Activated T-cell treated with anti-CD3 and anti-CD28 coated beads, Interleukin-2, amount 50 U/mL, for 48 hours (primary cell): ENCODE measurements around the gene SLC39A3.
"Not testable (repeated sequence)": the region's sequence is repeated elsewhere in the genome, so short reads cannot be mapped to it uniquely, and the experiment has no call there.

Experiments
- DNase-seq, 2 experiments: peaks; one replicate each; pipeline ENCODE4 v3.0.0-alpha.2; 2020

SLC39A3 gene

DNA sequence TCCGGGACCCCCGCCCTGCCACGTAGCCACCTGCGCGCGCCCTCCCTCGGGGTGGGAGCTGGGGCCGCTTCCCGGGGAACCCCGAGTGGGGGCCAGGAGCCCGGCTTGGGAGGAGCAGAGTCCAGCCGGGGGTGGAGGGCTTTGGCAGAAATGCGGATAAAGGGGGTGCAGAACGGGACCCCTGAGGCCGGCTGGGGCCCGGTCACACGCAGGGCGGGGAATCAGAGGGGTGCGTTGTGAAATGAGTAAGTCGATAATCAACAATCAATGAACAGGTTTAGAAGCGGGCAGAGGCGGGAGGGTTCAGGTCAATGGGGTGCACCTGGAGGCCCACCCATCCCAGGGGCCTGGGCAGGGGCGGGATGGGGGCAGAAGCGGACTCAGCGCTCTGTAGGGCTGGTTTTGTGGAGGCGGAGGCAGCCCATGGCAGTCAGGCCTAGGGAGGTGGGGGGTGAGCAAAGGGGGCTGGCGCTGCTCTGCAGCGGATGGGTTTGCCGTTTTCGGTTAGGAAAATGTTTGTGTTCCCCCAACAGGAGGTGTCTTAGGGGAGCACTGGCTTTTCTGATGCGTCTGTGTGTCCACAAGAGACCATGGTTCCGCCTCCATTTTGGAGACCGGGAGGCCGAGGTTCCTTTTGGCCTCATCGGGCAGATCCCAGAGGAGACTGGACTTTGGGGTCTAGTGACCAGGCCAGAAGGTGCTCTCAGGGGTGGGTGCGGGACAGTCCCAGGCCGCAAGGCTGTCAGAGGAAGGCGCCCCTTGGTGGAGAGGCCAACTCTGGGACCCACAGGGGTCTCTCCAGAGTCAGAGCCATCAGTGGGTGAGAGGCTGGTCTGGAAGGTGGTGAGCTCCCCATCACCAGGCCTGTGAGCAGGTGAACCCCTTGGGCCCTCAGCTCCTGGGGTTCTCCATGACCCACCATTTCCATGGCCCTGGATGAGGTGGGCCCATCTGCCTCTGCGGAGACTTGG, 18.0 kb downstream of the SLC39A3 start:
- DNase-seq = no peak

DNA sequence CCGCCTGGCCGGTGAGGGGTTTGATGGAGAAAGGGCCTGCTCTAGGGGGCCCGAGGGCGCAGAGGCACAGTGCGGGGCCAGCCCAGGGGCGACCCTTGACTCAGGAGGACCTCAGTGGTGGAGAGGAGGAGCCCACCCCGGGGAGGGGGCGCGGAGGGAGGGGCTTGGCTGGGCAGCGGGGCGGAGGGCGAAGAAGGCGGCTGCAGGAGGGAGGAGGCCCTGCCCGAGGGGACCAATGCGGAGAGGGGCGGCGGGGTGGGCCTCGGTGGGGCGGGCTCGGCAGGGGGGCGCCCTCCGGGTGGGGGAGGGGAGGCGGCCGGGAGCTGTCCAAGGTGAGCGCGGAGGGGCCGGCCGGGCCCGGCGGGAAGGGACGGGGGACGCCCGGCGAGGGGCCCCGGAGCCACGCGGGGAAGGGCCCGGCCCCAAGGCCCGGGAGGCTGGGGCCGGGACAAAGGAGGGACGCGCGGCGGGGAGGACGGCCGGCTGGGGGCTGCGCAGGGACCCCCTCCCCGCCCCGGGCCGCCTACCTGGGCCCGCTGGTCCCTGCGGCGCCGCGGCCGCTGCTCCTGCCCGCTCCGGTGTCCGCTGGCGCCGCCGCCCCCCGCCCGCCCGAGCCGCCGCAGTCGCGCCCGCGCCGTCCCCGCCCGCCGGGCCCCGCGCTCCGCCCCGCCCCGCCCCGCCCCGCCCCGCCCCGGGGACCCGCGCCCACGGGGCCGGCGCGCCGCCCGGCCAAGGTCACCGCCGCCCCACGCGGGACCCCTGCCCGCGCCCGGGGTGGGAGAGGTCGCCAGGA, 18.8 kb downstream of the SLC39A3 start, which contains the start of gene DIRAS1:
DIRAS1 (minus strand) TSS at position 596 of the 793 bp plus-strand sequence. CDS start 3,566 bp downstream, outside the sequence.
- DNase-seq = no peak

DNA sequence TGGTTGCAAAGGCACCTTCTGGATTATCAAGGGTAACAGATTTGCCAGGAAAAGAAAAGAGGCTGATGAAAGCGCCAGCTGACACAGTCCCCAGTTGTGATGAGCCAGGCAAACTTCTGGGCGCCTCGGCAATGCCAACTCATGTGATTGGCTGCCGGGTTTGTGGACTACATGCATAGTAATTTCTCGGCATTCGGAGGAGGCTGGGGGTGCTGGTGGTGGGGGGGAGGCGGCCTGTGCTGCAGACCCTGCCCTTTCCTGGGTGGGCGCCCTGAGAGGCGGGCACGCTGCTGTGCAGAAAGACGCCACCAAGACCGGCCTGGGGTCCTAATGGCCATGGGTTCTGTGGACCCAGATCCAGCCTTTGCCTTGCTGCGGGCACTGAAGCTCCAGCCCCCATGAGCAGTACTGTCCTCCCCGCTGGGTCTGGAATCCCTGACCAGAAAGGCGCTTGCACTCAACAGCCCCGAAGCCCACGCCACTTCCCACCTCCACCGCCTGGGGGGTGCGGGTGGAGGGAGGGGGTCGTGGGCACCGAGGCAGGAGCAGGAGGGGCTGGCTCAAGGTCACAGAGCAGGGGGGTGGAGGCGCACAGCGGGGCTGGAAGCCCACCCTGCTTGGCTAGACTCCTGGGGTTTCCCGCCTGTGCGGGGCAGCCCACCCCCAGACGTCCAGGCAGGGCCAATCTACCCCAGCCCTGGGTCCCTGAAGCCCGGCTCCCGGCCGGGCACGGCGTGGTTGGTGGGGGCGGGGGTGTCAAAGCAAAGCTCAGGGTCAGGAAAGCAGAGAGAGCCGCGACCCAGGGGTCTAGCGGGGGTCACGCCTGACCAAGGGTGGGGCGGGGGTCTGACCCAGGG, 19.7 kb downstream of the SLC39A3 start:
- DNase-seq = no peak

DNA sequence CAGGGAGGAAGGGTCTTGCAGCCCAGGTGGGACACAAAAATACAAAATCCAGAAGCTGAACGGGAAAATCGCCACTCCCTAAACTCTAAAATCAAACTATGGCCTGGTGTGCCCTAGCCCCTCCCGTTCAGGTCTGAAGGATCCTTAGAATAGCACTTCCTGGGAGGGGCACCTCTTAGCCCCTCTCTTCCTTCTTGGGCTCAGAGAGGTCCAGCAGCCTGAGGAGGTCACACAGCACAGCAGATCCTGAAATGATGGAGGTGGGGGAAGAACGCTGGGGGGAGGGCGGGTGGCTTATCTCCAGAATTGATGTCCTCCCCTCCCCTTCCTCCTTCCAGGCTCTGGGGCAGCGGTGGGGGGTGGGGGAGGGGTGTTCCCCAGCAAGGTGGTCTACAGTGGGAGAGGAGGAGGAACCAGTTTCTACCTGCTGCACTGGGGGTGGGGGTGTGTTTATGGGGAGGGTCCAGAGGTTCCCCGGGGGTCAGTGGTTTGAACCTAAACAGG, 20.5 kb downstream of the SLC39A3 start:
- DNase-seq = no peak

DNA sequence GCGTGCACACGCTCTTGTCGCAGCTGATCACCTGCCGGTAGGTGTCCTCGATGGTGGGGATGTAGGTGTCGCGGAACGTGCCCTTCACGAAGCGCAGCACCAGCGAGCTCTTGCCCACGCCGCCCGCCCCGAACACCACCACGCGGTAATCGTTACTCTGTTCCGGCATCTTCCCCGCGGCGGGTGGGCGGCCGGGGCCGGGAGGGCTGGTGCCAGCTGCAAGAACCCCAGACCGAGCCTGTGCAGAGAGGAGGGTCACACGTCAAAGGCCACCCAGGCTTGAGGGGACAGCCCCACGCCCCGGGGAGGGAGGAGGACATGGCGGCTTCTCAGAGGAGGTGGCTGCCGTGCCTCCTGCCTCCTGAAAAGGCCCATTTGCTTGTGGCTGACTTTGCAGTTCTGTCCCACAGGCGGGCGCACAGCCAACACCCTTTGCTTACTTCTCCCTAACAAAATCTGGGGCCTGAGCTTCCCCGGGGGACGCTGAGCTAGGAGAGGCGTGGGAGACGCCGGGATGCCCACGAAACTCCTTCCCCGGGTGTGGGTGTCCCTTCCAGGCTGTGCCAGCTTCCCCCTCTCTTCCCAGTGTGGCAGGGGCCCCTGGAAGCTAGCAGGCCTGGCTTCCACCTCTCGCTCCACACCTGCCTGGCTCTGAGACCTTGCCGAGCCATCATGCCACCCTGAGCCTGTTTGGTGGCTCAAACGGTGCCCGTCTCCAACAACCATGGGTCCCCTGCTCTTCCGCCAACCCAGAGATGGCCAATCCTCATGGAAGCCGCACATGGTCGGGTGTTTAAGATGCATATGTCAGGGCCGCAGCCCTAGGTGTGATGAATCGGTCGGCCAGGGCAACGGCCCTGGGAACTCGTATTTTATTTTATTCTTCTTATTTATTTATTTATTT, 21.9 kb downstream of the SLC39A3 start:
- DNase-seq = no peak

DNA sequence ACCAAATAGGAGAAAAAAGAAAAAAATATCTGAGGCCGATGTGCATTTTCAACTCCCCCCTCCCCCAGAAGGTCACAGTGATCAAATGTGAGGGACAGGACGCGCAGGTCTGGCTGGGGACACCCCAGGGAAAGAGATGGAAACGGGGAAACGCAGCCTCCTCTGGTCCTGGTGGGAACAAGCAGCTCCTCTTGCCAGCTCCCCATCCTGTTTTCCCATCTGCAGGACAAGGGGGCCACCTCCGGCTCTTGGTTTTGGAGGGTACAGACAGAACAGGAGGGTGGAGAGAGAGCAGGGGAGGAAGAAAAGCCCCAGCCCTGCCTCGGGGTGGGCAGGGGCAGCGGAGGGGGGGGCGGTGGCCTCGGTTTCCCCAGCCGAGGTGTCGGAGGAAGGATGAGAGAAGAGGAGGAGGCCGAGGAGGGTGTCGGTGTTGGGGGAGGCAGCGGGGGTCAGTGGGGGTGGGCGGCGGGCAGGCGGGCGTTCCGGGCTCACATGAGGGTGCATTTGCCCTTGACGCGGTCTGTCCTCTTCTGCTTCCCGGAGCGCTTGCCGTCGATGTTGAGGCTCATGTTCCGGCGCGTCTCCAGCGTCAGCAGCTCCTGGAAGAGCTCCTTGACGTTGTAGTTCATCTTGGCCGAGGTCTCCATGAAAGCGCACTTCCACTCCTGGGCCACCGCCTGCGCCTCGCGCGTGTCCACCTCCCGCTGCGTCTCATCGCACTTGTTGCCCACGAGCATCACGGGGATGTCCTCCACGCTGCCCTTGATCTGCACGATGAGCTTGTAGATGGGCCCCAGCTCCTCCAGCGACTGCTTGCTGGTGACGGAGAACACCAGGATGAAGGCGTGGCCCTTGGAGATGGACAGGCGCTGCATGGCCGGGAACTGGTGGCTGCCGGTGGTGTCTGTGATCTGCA, 22.8 kb downstream of the SLC39A3 start:
- DNase-seq = no peak

DNA sequence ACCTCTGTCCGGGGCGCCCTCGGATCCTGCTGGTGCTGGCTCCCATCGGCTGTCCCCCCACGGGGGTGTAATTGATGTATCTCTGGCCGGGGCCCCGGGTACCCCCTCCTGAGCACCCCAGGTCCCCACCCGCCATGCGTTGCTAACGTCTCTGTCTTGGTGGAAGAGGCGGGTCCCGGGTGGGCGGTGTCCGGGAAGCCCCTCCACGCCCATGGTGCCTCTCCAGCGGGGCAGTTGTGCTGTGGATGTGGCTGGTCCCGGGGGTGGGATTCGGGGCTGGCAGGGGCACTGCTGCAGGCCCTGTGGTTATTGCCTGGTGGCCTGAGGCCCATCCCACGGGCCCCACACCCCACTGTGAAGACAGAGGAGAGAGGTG, 23.6 kb downstream of the SLC39A3 start:
- DNase-seq = no peak

DNA sequence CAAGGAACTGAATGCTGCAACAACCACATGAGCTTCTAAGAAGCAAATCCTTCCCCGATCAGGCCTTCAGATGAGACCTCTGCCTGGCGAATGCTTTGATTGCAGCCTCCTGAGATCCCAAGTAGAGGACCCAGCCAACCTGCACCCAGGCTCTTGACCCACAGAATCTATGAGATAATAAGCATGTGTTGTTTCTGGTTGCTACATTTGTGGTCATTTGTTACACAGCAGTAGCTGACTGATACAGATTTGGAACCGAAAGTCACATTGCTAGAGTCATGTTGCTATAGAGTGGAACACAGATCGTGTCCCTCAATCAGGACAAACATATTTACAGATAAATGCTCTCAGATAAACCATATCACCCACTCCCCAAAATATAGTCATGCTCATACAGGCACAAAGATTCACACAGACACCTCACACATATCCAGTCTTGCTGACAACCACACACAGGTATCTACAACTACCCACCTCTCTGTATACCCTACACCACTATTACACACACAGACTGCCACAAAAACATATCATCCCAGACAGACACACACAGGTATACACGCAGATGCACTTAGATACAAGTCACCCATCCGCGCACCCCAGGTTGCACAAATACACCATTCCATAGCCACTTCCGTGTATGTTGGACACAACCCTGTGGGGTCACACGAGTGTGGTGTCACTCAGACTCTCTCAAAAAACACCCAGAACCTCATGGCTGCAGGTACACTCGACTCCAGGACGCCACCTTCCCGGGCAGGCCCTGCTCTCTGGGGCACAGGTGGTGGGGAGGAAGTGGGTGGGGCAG, 24.1 kb downstream of the SLC39A3 start:
- no peak for DNase-seq

DNA sequence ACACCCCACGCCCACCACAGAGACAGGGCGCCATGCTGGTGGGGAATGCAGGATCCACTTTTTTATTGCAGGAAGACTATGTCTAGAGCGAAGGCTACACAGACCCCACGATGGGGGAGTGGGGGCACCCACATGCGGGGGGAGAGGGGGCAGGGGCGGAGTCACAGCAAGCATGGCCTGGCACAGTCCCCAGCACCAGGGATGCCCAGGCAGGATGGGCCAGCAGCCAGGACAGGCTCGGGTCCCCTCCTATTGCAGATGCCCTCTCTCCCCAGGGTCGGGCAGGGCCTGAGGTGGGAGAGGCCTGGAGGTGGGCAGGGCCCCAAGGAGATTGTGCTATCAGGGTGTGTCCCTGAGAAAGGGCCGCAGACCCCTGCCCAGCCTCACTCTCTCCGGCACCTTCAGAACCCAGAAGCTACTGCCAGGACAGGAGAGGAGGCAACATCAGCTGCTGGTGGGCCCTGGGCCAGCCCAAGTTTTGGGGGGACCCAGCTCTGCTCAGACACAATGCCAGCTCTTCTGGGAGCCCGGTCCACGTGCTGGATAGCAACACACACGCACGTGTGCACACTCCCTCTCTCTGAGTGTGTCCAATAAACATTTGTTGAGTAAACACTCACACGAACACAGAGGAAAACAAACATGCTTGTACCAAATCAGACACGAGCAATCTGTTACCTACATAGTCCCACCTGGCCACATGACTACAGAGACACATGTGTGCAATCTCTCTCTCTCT, 25.1 kb downstream of the SLC39A3 start:
- no peak for DNase-seq

DNA sequence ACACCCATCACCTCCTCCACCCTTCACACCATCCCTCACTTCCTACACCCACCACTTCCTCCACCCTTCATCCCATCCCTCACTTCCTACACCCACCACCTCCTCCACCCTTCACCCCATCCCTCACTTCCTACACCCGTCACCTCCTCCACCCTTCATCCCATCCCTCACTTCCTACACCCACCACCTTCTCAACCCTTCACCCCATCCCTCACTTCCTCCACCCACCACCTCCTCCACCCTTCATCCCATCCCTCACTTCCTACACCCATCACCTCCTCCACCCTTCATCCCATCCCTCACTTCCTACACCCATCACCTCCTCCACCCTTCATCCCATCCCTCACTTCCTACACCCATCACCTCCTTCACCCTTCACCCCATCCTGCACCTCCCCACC, 25.7 kb downstream of the SLC39A3 start:
- DNase-seq = not testable (repeated sequence)

DNA sequence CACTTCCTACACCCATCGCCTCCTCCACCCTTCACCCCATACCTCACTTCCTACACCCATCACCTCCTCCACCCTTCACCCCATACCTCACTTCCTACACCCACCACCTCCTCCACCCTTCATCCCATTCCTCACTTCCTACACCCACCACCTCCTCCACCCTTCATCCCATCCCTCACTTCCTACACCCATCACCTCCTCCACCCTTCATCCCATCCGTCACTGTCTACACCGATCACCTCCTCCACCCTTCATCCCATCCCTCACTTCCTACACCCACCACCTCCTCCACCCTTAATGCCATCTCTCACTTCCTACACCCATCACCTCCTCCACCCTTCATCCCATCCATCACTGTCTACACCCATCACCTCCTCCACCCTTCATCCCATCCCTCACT, 26.6 kb downstream of the SLC39A3 start:
- DNase-seq = not testable (repeated sequence)

DNA sequence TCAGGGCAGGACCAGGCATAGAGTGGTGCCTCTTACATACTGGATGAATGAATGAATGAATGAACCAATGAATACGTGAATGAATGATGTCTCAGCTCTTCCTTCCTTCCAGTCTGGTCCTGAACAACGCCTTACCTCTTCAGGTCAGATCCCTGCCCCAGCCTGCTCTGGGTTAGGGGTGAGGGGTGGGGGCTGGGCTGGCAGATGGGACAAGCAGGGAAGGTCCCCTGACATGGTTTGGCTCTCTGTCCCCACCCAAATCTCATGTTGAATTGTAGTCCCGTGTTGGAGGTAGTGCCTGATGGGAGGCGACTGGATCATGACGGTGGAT, 28.0 kb downstream of the SLC39A3 start:
- no peak for DNase-seq

DNA sequence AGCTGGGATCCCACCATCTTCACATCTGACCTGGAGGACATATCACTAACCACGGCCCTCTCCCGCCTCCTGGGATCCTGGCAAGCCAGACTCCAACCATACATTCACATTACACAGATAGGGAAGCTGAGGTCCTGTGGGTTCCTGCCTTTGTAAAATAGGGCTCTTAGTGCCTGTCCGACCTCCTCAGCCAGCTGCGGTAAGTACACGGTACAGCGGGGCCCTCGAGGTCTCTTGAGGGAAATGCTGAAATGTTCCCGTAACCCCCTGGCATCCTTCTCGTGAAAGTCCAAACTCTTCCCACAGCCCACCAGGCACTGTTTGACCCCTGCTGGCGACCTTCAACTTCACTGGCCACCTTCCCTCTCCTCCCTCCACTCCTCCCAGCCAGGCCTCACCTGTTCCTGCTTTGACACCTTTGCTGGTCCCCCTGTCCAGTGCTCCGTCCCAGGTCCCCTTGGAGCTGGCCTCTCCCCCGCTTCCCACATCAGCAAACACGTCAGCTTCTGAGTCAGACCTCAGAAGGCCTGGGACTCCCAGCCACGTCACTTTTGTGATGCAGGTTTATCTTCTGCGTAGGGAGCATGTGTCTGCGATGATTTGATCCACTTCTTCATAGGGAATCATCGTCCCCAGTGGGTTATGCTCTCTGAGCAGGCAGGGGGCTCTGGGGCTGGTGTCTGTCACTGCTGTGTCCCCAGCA, 28.5 kb downstream of the SLC39A3 start:
- no peak for DNase-seq

DNA sequence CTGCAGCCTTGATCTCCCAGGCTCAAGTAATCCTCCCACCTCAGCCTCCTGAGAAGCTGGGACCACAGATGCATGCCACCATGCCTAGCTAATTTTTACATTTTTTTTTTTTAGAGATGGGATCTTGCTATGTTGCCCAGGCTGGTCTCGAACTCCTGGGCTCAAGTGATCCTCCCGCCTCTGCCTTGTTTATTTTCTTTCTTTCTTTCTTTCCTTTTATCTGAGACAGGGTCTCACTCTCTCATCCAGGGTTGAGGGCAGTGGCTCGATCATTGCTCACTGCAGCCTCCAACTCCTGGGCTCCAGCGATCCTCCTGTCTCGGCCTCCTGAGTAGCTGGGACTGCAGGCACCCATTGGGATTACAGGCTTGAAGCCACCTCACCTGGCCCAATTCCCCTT, 33.6 kb downstream of the SLC39A3 start:
- DNase-seq = no peak

DNA sequence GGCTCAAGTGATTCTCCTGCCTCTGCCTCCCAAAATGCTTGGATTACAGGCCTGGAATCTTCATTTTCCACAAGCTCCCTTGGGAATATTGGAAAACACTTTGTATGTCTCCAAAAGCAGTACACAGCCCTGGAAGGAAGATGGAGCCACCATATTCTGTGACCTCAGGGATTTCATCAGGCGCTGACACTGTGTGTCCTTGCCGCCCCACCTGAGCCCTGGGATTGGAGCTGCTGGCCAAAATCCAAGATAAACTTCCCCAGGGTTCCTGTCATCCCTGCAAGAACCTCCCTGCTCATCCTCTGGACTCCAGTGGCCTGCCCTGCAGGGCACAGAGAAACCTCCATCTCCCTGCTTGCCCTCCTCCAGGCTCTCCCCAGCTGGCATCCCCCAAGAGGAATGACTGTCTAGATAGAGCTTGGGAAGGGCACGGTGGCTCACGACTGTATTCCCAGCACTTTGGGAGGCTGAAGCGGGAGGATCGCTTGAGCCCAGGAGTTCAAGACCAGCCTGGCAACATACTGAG, 36.1 kb downstream of the SLC39A3 start:
- no peak for DNase-seq

DNA sequence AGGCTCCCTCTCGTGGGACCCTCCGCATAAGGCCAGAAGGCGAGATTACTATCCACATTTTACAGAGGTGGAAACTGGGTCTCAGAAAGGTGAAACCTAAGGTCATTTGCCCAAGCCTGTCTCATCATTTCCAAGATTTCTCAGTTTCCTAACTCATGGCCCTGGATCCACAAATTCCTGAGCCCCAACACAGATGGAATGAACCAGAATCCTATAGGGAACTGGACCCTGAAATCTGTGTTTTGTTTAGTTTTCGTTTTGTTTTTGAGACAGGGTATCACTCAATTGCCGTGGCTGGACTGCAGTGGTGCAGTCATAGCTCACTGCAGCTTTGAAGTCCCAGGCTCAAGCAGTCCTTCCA, 36.8 kb downstream of the SLC39A3 start:
- DNase-seq = no peak

DNA sequence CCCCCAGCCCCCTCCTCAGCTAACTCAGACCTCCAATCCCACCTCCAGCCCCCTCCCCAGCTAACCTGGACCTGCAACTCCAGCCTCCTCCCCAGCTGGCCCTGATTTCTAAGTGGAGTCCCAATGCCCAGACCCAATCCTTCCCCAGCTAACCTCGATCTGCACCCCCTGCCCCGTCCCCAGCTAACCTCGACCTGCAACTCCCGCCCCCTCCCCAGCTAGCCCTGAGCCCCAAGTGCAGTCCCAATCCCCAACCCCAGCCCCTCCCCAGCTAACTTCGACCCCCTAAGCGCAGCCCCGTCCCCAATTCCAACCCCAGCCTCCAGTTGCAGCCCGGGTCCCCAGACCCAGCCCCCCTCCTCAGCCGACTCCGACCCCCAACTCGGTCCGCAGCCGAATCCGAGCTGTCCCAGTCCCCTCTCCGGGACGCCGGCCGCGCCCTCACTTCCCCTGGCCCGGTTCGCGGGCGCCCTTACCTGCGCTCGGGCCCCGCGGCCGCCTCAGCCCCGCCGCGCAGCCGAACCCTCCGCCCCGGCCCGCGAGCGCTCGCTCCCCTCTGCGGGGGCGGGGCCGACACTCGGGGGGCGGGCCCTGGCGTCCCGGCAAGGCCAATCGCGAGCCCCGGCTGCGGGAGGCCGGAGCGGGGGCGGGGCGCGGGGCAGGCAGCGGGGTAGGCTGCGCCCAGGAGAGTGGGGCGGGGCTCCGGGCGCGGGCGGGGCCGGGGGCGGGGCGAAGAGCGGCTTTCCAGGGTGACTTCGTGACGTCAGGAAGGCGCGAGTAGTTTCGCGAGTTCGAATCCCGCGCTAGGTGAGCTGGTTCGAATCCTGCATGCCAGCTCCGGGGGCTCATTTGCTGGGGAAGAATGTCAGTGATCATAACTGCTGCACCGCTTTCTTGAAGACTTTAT, 37.4 kb downstream of the SLC39A3 start, which contains the start of gene GNG7:
GNG7 (minus strand) TSS at position 525 of the 907 bp plus-strand sequence. CDS start 182,006 bp downstream, outside the sequence.
- peak; percentile 97 for DNase-seq
